SK-N-SH (cell line): ENCODE results near the gene CLMN. TPM values are rescaled to one million over a fixed set of nuclear protein-coding genes. Genes with fewer than 3 reads are reported as not detected.

ENCODE experiments used
- CTCF ChIA-PET: fragments of 300-600, 350-600 bp; formaldehyde crosslinking; extraction: SDS; loops from one replicate; lab custom pipeline; 2021; lab: Yijun Ruan, JAX
- POLR2A ChIA-PET: fragments of 350-600 bp; sonication (Branson Sonifier 250); formaldehyde crosslinking; extraction: SDS; loops from one replicate; lab custom pipeline; 2020; ENCODE audit warnings: antibody characterized with exemption, inconsistent platforms; lab: Yijun Ruan, JAX
- DNase-seq: peaks from one replicate; pipeline ENCODE4 v3.0.0; 2012
- H2AFZ ChIP-seq: fragments of 200-600 bp; sonication (generic); 2 replicates; pipeline ENCODE4 v1.8.1; 2016; ENCODE audit warnings: antibody characterized with exemption, mild to moderate bottlenecking, low read depth
- H3F3A ChIP-seq: fragments of 200-600 bp; sonication (generic); replicated peaks from 2 replicates; pipeline ENCODE3; 2016; ENCODE audit warnings: antibody characterized with exemption, mild to moderate bottlenecking; ENCODE audit not compliant: insufficient read depth
- H3K27ac ChIP-seq, 2 experiments: fragments of 200-500 bp in 1 of 2; fragments of 200-600 bp in 1 of 2; sonication (Bioruptor generic) in 1 of 2; sonication (generic), shearing (Covaris generic) in 1 of 2; 2 replicates each; pipeline versions ENCODE4 v1.5.1 to v1.6.1; 2014 to 2016; ENCODE audit warnings: low read depth in 2 of 2, inconsistent platforms in 1 of 2, low read length in 1 of 2, mild to moderate bottlenecking in 1 of 2, mixed read lengths in 1 of 2
- H3K27me3 ChIP-seq: fragments of 200-600 bp; sonication (generic), shearing (Covaris generic); 2 replicates; pipeline ENCODE4 v1.6.1; 2016; ENCODE audit warnings: mixed run types; ENCODE audit not compliant: insufficient read depth
- H3K36me3 ChIP-seq, 2 experiments: fragments of 200-500 bp in 1 of 2; fragments of 200-600 bp in 1 of 2; sonication (Bioruptor generic) in 1 of 2; sonication (generic) in 1 of 2; replicated peaks in 1 of 2; 2 replicates each; pipeline versions ENCODE3 to v1.5.1; 2014 to 2016; ENCODE audit warnings: low read length in 1 of 2, mild to moderate bottlenecking in 1 of 2; ENCODE audit not compliant: insufficient read depth in 2 of 2, control insufficient read depth in 1 of 2
- H3K4me1 ChIP-seq, 2 experiments: fragments of 200-500 bp in 1 of 2; fragments of 200-600 bp in 1 of 2; sonication (Bioruptor generic) in 1 of 2; sonication (generic), shearing (Covaris generic) in 1 of 2; 2 replicates each; pipeline versions ENCODE4 v1.5.1 to v1.6.1; 2014 to 2016; ENCODE audit warnings: low read depth in 1 of 2, low read length in 1 of 2, mixed run types in 1 of 2; ENCODE audit not compliant: insufficient read depth in 2 of 2, control insufficient read depth in 1 of 2
- H3K4me2 ChIP-seq: fragments of 200-600 bp; sonication (generic), shearing (Covaris generic); 2 replicates; pipeline ENCODE4 v1.6.1; 2017; ENCODE audit warnings: mixed run types
- H3K4me3 ChIP-seq, 2 experiments: fragments of 200-500 bp in 1 of 2; fragments of 200-600 bp in 1 of 2; sonication (Bioruptor generic) in 1 of 2; sonication (generic), shearing (Covaris generic) in 1 of 2; 2 replicates each; pipeline versions ENCODE4 v1.5.1 to v1.8.1; 2014 to 2016; ENCODE audit warnings: low read depth in 2 of 2, inconsistent platforms in 1 of 2, low read length in 1 of 2, mild to moderate bottlenecking in 1 of 2, mixed read lengths in 1 of 2, moderate library complexity in 1 of 2
- H3K79me2 ChIP-seq: fragments of 200-600 bp; sonication (generic); 2 replicates; pipeline ENCODE4 v1.8.1; 2017; ENCODE audit warnings: mild to moderate bottlenecking; ENCODE audit not compliant: insufficient read depth
- H3K9ac ChIP-seq: fragments of 200-600 bp; sonication (generic); 2 replicates; pipeline ENCODE4 v1.6.1; 2017; ENCODE audit warnings: mixed run types
- H3K9me2 ChIP-seq: fragments of 200-600 bp; sonication (generic); 2 replicates; pipeline ENCODE4 v1.6.1; 2017; ENCODE audit warnings: mixed run types
- H3K9me3 ChIP-seq: fragments of 200-600 bp; sonication (generic); 2 replicates; pipeline ENCODE4 v1.6.1; 2017; ENCODE audit warnings: mixed run types, mild to moderate bottlenecking, moderate library complexity
- H4K20me1 ChIP-seq: fragments of 200-600 bp; sonication (generic); 2 replicates; pipeline ENCODE4 v1.6.1; 2017; ENCODE audit warnings: mild to moderate bottlenecking, mixed run types; ENCODE audit not compliant: insufficient read depth
- EP300 ChIP-seq, 2 experiments: IDR thresholded peaks; 2 replicates each; pipeline versions ENCODE4 v1.4.0 to v1.6.1; 2012; ENCODE audit warnings: borderline replicate concordance in 1 of 2, low read depth in 1 of 2, low read length in 1 of 2
- NFIC ChIP-seq: IDR thresholded peaks from 2 replicates; pipeline ENCODE4 v1.4.0; 2012; ENCODE audit warnings: borderline replicate concordance
- NRF1 ChIP-seq: IDR thresholded peaks from 2 replicates; pipeline ENCODE4 v1.6.1; 2012; ENCODE audit warnings: low read depth, mild to moderate bottlenecking, low read length
- RAD21 ChIP-seq: IDR thresholded peaks from 2 replicates; pipeline ENCODE4 v1.6.1; 2012; ENCODE audit warnings: mild to moderate bottlenecking, low read length
- REST ChIP-seq: IDR thresholded peaks from 2 replicates; pipeline ENCODE4 v1.6.1; 2012; ENCODE audit warnings: mild to moderate bottlenecking, low read depth, low read length, moderate library complexity
- SMC3 ChIP-seq: IDR thresholded peaks from 2 replicates; pipeline ENCODE4 v1.6.1; 2012; ENCODE audit warnings: low read depth, low read length, improper control_type of control experiment
- TEAD4 ChIP-seq: IDR thresholded peaks from 2 replicates; pipeline ENCODE4 v1.4.0; 2012; ENCODE audit warnings: mild to moderate bottlenecking, borderline replicate concordance; ENCODE audit not compliant: insufficient read depth
- USF1 ChIP-seq: IDR thresholded peaks from 2 replicates; pipeline ENCODE4 v1.4.0; 2012; ENCODE audit warnings: low read depth, borderline replicate concordance
- WGBS: methylation state at CpG from one replicate; pipeline ENCODE4 v1.1.6; 2017; ENCODE audit warnings: low lambda C conversion rate; 5-methylcytosine and 5-hydroxymethylcytosine counted together
- polyA plus RNA-seq, 3 experiments: library from polyadenylated mRNA; depleted of rRNA; stranded (reverse); fragments of >200 nt; gene quantifications; 2 replicates each; pipeline ENCODE4 v1.2.3, GENCODE V29; 2012
- TF ChIP-seq, protein P1 (sequence below): fragments of 150-350 bp; IDR thresholded peaks from 2 replicates; pipeline ENCODE4 v1.6.1; 2017; ENCODE audit warnings: antibody characterized with exemption, low read length, low read depth, borderline replicate concordance
- TF ChIP-seq, protein P2 (sequence below): IDR thresholded peaks from 2 replicates; pipeline ENCODE4; 2012
- TF ChIP-seq, protein P3 (sequence below): fragments of 150-350 bp; IDR thresholded peaks from 2 replicates; pipeline ENCODE4 v1.6.1; 2016; ENCODE audit warnings: mild to moderate bottlenecking, low read depth, low read length

Gene CLMN
- polyA plus RNA-seq, 1 of the 3 experiments (the other 2 are of a cell fraction) = 1.4 TPM

- Histone ChIP-seq H3K9me2 (no peaks in the 10 kb centered on the region), H3K4me1 (no peaks in the 10 kb centered on the region; a peak in 2 of 4 replicates), H3K79me2 (no peaks in the 10 kb centered on the region), H3K4me2 (no peak overlapping the region), H3K9me3 (no peaks in the 10 kb centered on the region), H3K4me3 (no peak overlapping the region), H3K36me3 (no peaks in the 10 kb centered on the region), H2AFZ (no peak overlapping the region), H3K27ac (no peak overlapping the region), H3K27me3 (no peaks in the 10 kb centered on the region), H4K20me1 (no peaks in the 10 kb centered on the region), H3K9ac (no peak overlapping the region), H3F3A (no peaks in the 10 kb centered on the region)
- DNase-seq = no peak
- WGBS = 96% methylated on average over 3 of the region's 3 CpGs
- ChIA-PET CTCF (no interaction called here), POLR2A (no interaction called here)
- TF ChIP-seq REST (no peak), TEAD4 (no peak), SMC3 (no peak), NFIC (no peak), USF1 (no peak), NRF1 (no peak), RAD21 (no peak), EP300 (IDR thresholded peaks at IDR 0.05; ENCODE audit: borderline replicate concordance in 1 of 2, low read depth in 1 of 2, low read length in 1 of 2) (no peak)
- TF ChIP-seq, protein P1, sequence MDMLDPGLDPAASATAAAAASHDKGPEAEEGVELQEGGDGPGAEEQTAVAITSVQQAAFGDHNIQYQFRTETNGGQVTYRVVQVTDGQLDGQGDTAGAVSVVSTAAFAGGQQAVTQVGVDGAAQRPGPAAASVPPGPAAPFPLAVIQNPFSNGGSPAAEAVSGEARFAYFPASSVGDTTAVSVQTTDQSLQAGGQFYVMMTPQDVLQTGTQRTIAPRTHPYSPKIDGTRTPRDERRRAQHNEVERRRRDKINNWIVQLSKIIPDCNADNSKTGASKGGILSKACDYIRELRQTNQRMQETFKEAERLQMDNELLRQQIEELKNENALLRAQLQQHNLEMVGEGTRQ = no peak
- TF ChIP-seq, protein P2, sequence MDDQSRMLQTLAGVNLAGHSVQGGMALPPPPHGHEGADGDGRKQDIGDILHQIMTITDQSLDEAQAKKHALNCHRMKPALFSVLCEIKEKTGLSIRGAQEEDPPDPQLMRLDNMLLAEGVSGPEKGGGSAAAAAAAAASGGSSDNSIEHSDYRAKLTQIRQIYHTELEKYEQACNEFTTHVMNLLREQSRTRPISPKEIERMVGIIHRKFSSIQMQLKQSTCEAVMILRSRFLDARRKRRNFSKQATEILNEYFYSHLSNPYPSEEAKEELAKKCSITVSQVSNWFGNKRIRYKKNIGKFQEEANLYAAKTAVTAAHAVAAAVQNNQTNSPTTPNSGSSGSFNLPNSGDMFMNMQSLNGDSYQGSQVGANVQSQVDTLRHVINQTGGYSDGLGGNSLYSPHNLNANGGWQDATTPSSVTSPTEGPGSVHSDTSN = no peak
- TF ChIP-seq, protein P3, sequence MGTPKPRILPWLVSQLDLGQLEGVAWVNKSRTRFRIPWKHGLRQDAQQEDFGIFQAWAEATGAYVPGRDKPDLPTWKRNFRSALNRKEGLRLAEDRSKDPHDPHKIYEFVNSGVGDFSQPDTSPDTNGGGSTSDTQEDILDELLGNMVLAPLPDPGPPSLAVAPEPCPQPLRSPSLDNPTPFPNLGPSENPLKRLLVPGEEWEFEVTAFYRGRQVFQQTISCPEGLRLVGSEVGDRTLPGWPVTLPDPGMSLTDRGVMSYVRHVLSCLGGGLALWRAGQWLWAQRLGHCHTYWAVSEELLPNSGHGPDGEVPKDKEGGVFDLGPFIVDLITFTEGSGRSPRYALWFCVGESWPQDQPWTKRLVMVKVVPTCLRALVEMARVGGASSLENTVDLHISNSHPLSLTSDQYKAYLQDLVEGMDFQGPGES = no peak
These were observed 105.9 kb downstream of the CLMN start for GRCh38 chr14:95213774-95214173.
